K562 (cell line): ENCODE measurements around the gene ZSWIM4. TPM values are rescaled to one million over a fixed set of nuclear protein-coding genes. Genes with fewer than 3 reads are reported as not detected.

Experiments used
- CBFA2T3 ChIP-seq: fragments of 450-650 bp; IDR thresholded peaks from 2 replicates; pipeline ENCODE4 v1.6.1; 2017
- EP300 ChIP-seq: IDR thresholded peaks from 2 replicates; pipeline ENCODE4 v1.6.1; 2012; ENCODE audit warnings: low read length, improper control_type of control experiment
- ESRRA ChIP-seq: fragments of 450-650 bp; IDR thresholded peaks from 2 replicates; pipeline ENCODE4 v1.6.1; 2014; ENCODE audit warnings: low read depth, mild to moderate bottlenecking, moderate library complexity, borderline replicate concordance
- ETS1 ChIP-seq: conservative IDR thresholded peaks from 2 replicates; pipeline ENCODE4 v1.6.1; 2011; ENCODE audit warnings: low read depth, mild to moderate bottlenecking, low read length; ENCODE audit not compliant: control insufficient read depth
- EWSR1 ChIP-seq: fragments of 450-650 bp; IDR thresholded peaks from 2 replicates; pipeline ENCODE4 v1.6.1; 2018; ENCODE audit warnings: borderline replicate concordance, mild to moderate bottlenecking, low read depth, moderate library complexity; ENCODE audit not compliant: partially characterized antibody
- MCM5 ChIP-seq: fragments of 450-650 bp; IDR thresholded peaks from 2 replicates; pipeline ENCODE4 v1.6.1; 2016; ENCODE audit warnings: low read depth
- MIER1 ChIP-seq: fragments of 450-650 bp; IDR thresholded peaks from 2 replicates; pipeline ENCODE4 v1.6.1; 2016; ENCODE audit warnings: antibody characterized with exemption, mild to moderate bottlenecking, low read depth
- MNT ChIP-seq, 2 experiments: fragments of 450-650 bp; conservative IDR thresholded peaks; 2 replicates each; pipeline ENCODE4 v1.6.1; 2017; ENCODE audit warnings: mild to moderate bottlenecking in 2 of 2, moderate library complexity in 2 of 2
- MYNN ChIP-seq, 2 experiments: sonication (generic); formaldehyde crosslinking in 1 of 2; IDR thresholded peaks; 2 replicates each; pipeline versions ENCODE4 v1.5.0 to v1.6.1; 2016 to 2020; ENCODE audit warnings: antibody characterized with exemption in 1 of 2, missing genetic modification reagents in 1 of 2
- TEAD1 ChIP-seq, 2 experiments: fragments of 450-650 bp in 1 of 2; sonication (generic) in 1 of 2; formaldehyde crosslinking; IDR thresholded peaks; 2 replicates each; pipeline versions ENCODE4 v1.4.0 to v1.8.0; 2020 to 2022; ENCODE audit warnings: mild to moderate bottlenecking in 2 of 2, missing genetic modification reagents in 1 of 2
- ZFX ChIP-seq: sonication (generic); formaldehyde crosslinking; IDR thresholded peaks from 2 replicates; pipeline ENCODE4 v1.8.0; 2022; ENCODE audit warnings: mild to moderate bottlenecking, missing genetic modification reagents, moderate library complexity
- ZNF785 ChIP-seq: fragments of 250-450 bp; sonication (Bioruptor Pico); IDR thresholded peaks from 2 replicates; pipeline ENCODE4 v1.4.0; 2020; ENCODE audit warnings: mild to moderate bottlenecking
- polyA plus RNA-seq, 8 experiments: library from polyadenylated mRNA; depleted of rRNA in 4 of 8; stranded (reverse) in 5 of 8; unstranded in 3 of 8; fragments of >200 nt; fragmentation: Nextera tagmentation in 2 of 8; fragmentation: Illumina TruSeq in 1 of 8; extraction: Ambion mirVana in 2 of 8; extraction: Trizol in 1 of 8; gene quantifications; 2 replicates each; pipeline versions ENCODE4 v1.2.1 to v1.2.3, GENCODE V29; 2011 to 2014; ENCODE audit warnings: inconsistent platforms in 1 of 8, missing spikeins in 1 of 8
- total RNA-seq, 7 experiments: library from RNA; depleted of rRNA in 6 of 7; stranded (reverse); fragments of >200 nt in 6 of 7; fragmentation: Illumina TruSeq in 2 of 7; extraction: Trizol in 2 of 7; gene quantifications; 2 replicates each; pipeline versions ENCODE4 v1.2.1 to v1.2.3, GENCODE V29; 2011 to 2021; ENCODE audit warnings: low replicate concordance in 1 of 7
- TF ChIP-seq, protein P1 (sequence below), 2 experiments: IDR thresholded peaks; 2 replicates each; pipeline ENCODE4 v1.6.1; 2012; ENCODE audit warnings: improper control_type of control experiment in 2 of 2, low read depth in 2 of 2, low read length in 2 of 2, borderline replicate concordance in 1 of 2
- TF ChIP-seq, protein P2 (sequence below): sonication (generic); formaldehyde crosslinking; IDR thresholded peaks from 2 replicates; pipeline ENCODE4 v1.8.1; 2023; ENCODE audit warnings: mild to moderate bottlenecking, missing genetic modification reagents
- TF ChIP-seq, protein P3 (sequence below): fragments of 150-350 bp; conservative IDR thresholded peaks from 2 replicates; pipeline ENCODE4 v1.6.1; 2014; ENCODE audit warnings: low read length

The ZSWIM4 gene
- total and polyA plus RNA-seq, 9 of the 15 experiments (the other 6 are each of a cell fraction or from before 2014, with no cell fraction given), result 0.25 to 3.7 (median 0.79) TPM; not detected in 2

- TF ChIP-seq, protein P1, sequence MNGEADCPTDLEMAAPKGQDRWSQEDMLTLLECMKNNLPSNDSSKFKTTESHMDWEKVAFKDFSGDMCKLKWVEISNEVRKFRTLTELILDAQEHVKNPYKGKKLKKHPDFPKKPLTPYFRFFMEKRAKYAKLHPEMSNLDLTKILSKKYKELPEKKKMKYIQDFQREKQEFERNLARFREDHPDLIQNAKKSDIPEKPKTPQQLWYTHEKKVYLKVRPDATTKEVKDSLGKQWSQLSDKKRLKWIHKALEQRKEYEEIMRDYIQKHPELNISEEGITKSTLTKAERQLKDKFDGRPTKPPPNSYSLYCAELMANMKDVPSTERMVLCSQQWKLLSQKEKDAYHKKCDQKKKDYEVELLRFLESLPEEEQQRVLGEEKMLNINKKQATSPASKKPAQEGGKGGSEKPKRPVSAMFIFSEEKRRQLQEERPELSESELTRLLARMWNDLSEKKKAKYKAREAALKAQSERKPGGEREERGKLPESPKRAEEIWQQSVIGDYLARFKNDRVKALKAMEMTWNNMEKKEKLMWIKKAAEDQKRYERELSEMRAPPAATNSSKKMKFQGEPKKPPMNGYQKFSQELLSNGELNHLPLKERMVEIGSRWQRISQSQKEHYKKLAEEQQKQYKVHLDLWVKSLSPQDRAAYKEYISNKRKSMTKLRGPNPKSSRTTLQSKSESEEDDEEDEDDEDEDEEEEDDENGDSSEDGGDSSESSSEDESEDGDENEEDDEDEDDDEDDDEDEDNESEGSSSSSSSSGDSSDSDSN (IDR thresholded peaks at IDR 0.05; ENCODE audit: borderline replicate concordance in 1 of 2, low read depth in 2 of 2, low read length in 2 of 2), result no peak
- TF ChIP-seq MNT (conservative IDR thresholded peaks at IDR 0.05) (peak; percentile 61 to 65; a peak in 3 of 4 replicates), TEAD1 (CRISPR knock-in tag; IDR thresholded peaks at IDR 0.05) (no peak), ZNF785 (CRISPR knock-in tag) (no peak), EWSR1 (no peak), MCM5 (no peak), MIER1 (no peak), EP300 (peak; percentile 51), ESRRA (no peak), CBFA2T3 (no peak), MYNN (IDR thresholded peaks at IDR 0.05) (peak; percentile 71), MYNN (CRISPR knock-in tag; IDR thresholded peaks at IDR 0.05) (no peak), ETS1 (peak; percentile 81; the same call in 1 of the 2 replicates), ZFX (peak; percentile 39; the same call in 1 of the 2 replicates)
- TF ChIP-seq, protein P2, sequence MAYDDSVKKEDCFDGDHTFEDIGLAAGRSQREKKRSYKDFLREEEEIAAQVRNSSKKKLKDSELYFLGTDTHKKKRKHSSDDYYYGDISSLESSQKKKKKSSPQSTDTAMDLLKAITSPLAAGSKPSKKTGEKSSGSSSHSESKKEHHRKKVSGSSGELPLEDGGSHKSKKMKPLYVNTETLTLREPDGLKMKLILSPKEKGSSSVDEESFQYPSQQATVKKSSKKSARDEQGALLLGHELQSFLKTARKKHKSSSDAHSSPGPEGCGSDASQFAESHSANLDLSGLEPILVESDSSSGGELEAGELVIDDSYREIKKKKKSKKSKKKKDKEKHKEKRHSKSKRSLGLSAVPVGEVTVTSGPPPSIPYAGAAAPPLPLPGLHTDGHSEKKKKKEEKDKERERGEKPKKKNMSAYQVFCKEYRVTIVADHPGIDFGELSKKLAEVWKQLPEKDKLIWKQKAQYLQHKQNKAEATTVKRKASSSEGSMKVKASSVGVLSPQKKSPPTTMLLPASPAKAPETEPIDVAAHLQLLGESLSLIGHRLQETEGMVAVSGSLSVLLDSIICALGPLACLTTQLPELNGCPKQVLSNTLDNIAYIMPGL (CRISPR knock-in tag), result 0 out of 2 replicates have a peak, but pooled peaks have one; percentile 66
- TF ChIP-seq, protein P3, sequence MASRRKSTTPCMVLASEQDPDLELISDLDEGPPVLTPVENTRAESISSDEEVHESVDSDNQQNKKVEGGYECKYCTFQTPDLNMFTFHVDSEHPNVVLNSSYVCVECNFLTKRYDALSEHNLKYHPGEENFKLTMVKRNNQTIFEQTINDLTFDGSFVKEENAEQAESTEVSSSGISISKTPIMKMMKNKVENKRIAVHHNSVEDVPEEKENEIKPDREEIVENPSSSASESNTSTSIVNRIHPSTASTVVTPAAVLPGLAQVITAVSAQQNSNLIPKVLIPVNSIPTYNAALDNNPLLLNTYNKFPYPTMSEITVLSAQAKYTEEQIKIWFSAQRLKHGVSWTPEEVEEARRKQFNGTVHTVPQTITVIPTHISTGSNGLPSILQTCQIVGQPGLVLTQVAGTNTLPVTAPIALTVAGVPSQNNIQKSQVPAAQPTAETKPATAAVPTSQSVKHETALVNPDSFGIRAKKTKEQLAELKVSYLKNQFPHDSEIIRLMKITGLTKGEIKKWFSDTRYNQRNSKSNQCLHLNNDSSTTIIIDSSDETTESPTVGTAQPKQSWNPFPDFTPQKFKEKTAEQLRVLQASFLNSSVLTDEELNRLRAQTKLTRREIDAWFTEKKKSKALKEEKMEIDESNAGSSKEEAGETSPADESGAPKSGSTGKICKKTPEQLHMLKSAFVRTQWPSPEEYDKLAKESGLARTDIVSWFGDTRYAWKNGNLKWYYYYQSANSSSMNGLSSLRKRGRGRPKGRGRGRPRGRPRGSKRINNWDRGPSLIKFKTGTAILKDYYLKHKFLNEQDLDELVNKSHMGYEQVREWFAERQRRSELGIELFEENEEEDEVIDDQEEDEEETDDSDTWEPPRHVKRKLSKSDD, result no peak
Observed at GRCh38 chr19:13839130-13839937, 44.1 kb downstream of the ZSWIM4 start (continued).
